NCI-H748 (cell line): ENCODE measurements around the gene RECK.

Source experiments
- DNase-seq: peaks from one replicate; lab custom pipeline; 2025; ENCODE audit not compliant: unreplicated experiment; lab: John Stamatoyannopoulos, UW

Gene RECK

DNA sequence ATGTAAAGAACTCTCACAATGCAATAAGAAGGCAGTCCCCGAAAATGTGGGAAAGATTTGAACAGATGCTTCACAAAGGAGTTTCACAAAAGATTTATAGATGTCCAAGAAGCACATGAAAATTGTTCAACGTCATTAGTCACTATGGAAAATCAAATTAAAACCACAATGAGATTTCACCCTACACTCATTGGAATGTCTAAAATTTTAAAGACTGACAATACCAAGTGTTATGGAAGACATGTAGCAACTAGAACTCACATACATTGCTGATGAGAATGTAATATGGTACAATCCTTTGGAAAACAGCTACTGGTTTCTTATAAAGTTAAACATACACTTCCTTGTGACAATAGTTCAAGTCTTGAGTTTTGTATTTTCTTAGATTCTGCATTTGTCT lies 11.0 kb upstream of the RECK start:
- DNase-seq = no peak

DNA sequence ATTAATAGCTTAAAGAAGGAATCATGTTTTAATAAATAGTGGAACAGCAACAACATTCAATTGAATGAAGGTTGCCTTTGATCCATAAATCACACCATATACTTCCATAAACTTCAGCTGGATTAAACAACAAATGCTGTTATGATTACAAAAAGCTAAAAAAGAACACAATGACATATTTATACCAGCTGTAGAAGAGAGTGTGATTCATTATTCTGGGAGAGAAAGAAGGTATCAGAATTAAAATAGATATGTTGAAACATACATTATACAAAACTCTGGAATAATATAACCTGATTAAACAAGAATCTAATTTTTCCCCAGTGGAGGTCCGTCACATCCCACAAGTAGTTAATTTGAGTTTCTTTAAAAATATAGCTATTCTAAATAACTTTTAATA lies 7.5 kb upstream of the RECK start:
- no peak for DNase-seq

- no peak for DNase-seq
These were observed 6.8 kb upstream of the RECK start for GRCh38 chr9:36029765-36030528.

- DNase-seq = no peak
These were observed 5.8 kb upstream of the RECK start for GRCh38 chr9:36030871-36031270.

DNA sequence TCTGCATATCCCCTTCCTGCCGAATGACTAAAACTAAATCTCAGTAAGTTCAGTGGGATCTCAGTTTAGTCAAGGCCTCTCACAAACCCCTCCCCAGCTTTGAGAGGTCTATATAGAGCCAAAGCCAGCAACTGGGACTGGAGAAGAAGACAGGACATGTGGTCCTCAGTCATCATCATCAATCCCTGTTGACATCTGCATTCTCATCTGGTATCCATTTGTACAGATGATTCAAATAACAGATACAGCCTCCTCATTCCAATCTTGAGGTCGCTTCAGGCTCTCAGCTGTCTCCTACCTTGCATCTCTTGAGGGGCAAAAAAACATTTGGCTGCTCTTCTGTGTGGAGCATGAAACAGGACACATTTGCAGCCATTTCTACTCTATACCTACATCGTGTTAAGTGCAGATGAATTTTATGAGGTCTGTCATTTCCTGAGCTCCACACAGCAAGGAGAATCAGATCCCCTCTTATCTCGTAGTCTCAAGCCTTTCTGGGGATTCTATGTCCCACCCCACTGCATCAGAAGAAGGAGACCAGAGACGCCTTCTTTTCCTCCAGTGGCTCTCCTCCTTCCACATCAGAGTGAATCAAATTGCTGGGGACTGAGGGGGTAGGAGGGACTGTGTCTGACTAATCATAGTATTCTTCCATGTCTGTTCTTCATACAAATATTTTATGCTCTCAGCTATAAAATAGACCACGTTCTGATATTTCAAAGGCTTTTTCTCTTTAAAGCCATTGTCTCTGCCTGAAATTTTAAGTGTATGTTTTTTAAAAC lies 4.7 kb upstream of the RECK start:
- no peak for DNase-seq

- DNase-seq = no peak
These were observed 2.9 kb upstream of the RECK start for GRCh38 chr9:36033788-36034187.

GRCh38 chr9:36034234-36034633 lies 2.5 kb upstream of the RECK start:
- DNase-seq = no peak

- DNase-seq = no peak
These were observed 1.7 kb upstream of the RECK start for GRCh38 chr9:36035006-36035405.

DNA sequence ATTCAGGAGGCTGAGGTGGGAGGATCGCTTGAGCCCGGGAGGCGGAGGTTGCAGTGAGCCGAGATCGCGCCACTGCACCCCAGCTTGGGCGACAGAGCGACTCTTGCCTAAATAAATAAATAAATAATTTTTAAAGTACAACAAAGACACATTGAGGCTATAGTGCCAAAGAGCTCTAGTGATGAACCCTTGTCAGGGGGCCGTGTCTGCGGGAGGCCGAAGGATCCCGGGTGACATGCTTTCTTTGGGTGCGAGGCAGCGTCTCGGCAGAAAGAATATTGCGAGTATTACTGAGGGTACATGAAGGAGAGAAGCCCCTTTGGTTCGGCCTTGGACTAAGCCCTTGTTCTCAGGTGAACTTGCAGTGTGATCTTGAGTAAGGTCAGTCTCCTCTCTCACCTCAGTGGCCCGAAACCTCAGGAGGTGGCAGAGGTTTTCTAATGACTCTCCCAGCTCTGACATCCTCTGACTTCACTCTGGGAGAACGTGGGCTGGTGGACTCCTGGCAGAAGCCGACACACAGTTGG lies 397 bp upstream of the RECK start:
- no peak for DNase-seq

- DNase-seq = peak; percentile 40
These were observed 923 bp downstream of the RECK start for GRCh38 chr9:36037549-36038122.

GRCh38 chr9:36039121-36039520 lies 2.4 kb downstream of the RECK start:
- DNase-seq = no peak

GRCh38 chr9:36039696-36040095 lies 3.0 kb downstream of the RECK start:
- no peak for DNase-seq

DNA sequence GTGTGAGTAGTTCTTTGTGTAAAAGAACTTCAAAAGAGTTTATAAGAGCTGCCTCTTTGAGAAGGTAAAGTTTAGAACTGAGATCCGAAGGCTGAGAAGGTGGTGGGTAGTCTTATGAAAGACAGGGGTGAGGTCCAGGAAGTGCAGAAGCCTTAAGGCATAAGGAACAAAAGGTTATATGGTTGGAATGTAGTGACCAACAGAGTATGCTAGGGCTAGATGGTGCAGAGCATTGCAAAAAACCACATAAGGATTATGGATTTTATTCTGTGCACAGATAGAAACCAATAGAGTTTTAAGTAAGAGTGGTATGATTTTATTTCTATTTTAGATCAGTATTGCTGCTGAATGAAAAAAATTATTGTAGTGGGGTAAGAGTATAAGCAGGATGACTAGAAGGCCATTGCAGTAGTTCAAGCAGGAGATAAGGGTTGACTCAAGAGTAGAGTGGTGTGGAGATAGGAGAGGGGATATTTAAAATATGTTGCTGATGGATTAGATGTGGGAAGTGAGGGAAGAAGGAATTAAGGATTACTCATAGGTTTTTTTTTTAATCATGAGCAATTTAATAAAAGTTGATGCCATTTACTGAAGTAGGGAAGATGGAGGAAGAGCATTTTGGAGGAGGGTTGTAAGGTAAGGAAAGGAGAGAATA lies 3.7 kb downstream of the RECK start:
- no peak for DNase-seq

GRCh38 chr9:36041506-36041905 lies 4.8 kb downstream of the RECK start:
- DNase-seq = no peak

DNA sequence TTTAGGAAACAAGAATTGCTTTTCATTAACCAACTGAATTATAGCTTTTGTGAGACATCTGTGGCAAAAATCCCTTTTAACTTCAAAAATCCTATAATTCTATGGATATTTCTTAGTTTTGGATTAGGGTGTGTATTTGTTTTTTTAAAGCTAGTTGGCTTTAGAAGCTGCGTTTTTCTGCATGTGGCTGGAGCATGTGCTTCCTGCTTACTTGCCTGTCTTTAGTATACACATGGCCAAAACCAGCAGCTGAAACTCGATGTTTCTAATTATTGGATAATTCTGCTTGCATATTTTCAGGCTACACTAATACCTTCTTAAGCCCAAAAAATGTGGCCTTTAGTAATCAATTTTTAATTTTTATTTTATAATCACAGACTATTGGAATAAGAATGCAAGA lies 8.9 kb downstream of the RECK start:
- DNase-seq = no peak

DNA sequence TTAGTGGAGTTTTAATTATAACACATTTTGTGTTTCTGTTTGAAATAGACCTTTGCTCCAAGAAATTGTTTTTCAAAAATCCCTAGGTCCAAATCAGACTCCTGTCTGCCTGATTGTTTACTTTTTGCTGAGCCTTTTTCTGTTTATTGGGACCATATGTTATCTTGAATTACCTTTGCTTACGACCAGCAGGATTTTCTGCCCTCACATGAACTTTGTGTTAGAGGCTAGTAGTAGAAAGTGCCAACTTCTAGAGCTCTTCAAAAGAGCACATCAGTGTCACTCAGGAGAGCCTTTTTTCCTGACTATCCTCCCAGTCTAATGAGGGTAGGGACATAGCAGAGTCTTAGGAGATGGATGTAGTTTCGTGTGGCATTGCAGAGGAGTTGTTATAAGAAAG lies 10.2 kb downstream of the RECK start:
- no peak for DNase-seq

- no peak for DNase-seq
These were observed 12.7 kb downstream of the RECK start for GRCh38 chr9:36049408-36049807.

GRCh38 chr9:36050476-36050875 lies 13.8 kb downstream of the RECK start:
- no peak for DNase-seq

DNA sequence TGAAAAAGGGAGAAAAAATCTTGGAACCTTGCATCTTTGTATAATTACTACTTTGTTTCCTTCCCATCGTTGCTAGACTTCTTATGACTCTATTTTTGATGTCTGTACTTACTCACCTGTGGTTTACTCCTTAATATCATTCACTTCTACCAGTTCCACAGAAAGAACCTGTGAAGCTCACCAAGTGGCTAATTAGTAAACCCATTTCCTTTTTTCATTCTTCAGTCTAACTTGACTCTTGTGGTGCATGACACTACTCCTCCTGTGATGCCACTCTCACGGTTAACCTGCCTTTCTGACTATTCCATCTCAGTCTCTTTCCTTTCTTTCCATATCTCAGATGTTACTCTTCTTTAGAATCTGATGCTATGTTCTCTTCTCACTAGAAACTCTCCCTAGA lies 14.6 kb downstream of the RECK start:
- no peak for DNase-seq

- no peak for DNase-seq
These were observed 17.3 kb downstream of the RECK start for GRCh38 chr9:36053971-36054370.

DNA sequence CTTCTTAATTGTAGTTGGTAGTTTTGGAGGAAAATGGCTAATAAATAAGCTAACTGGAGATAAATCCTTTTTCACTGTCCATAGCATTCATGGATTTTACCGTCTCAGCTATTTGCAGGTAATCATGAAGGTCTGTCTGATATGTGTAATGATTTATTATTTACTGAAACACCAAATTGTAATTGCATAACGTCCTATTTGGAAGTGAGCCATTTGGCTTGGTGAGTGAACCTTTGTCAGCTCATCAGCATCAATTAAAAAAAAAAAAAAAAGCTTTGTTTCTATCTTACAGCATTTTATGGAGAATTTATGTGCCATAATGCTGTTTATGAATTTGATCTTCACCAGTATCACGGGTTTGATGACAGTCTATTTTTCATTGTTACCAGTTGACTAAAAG lies 20.2 kb downstream of the RECK start:
- no peak for DNase-seq
